NCI-H2081 (cell line): ENCODE measurements around the gene WDR93.

ENCODE experiments used
- DNase-seq, 2 experiments: peaks; one replicate each; lab custom pipeline; 2025; lab: John Stamatoyannopoulos, UW

WDR93 gene

GRCh38 chr15:89690276-89691218, at the start of gene WDR93, which contains the start of gene PEX11A:
TSS of gene WDR93 (plus strand) at chr15:89690811. CDS start at chr15:89701747, 10,936 bp downstream.
TSS of gene PEX11A (minus strand) at chr15:89690754. CDS start at chr15:89690632, 122 bp downstream.
- DNase-seq = peak; percentile 76 to 86

- DNase-seq = no peak
Measured at GRCh38 chr15:89641053-89641452, 49.6 kb upstream of the WDR93 start.

GRCh38 chr15:89642106-89642505, 48.5 kb upstream of the WDR93 start:
- DNase-seq = no peak

GRCh38 chr15:89645680-89646079, 44.9 kb upstream of the WDR93 start:
- no peak for DNase-seq

- DNase-seq = no peak
Measured at GRCh38 chr15:89646416-89647141, 44.0 kb upstream of the WDR93 start.

- DNase-seq = peak; percentile 17 to 37
Measured at GRCh38 chr15:89647191-89647851, 43.3 kb upstream of the WDR93 start.

- DNase-seq = no peak
Measured at GRCh38 chr15:89648106-89649012, 42.3 kb upstream of the WDR93 start.

GRCh38 chr15:89649013-89649625, 41.5 kb upstream of the WDR93 start:
- no peak for DNase-seq

GRCh38 chr15:89649716-89650115, 40.9 kb upstream of the WDR93 start:
- DNase-seq = no peak

- no peak for DNase-seq
Measured at GRCh38 chr15:89652131-89652530, 38.5 kb upstream of the WDR93 start.

- DNase-seq = no peak
Measured at GRCh38 chr15:89652666-89653065, 37.9 kb upstream of the WDR93 start.

- no peak for DNase-seq
Measured at GRCh38 chr15:89653578-89653977, 37.0 kb upstream of the WDR93 start.

- no peak for DNase-seq
Measured at GRCh38 chr15:89654301-89654761, 36.3 kb upstream of the WDR93 start.

GRCh38 chr15:89654847-89655805, 35.5 kb upstream of the WDR93 start, which contains the start of gene KIF7:
TSS of gene KIF7 (minus strand) at chr15:89655467. CDS start at chr15:89652930, 2,537 bp downstream.
- DNase-seq = peak in 1 of 2 experiments; percentile 30

GRCh38 chr15:89656116-89656815, 34.3 kb upstream of the WDR93 start:
- no peak for DNase-seq

GRCh38 chr15:89657686-89658200, 32.9 kb upstream of the WDR93 start:
- no peak for DNase-seq

GRCh38 chr15:89659295-89659694, 31.3 kb upstream of the WDR93 start:
- DNase-seq = no peak

GRCh38 chr15:89660556-89660955, 30.1 kb upstream of the WDR93 start:
- no peak for DNase-seq
